ENCODE data around the gene RCAN2. TPM values are rescaled to one million over a fixed set of nuclear protein-coding genes. Genes with fewer than 3 reads are reported as not detected.

RCAN2 gene
- total RNA-seq, 1 experiment from 2014 or later: not detected

DNA sequence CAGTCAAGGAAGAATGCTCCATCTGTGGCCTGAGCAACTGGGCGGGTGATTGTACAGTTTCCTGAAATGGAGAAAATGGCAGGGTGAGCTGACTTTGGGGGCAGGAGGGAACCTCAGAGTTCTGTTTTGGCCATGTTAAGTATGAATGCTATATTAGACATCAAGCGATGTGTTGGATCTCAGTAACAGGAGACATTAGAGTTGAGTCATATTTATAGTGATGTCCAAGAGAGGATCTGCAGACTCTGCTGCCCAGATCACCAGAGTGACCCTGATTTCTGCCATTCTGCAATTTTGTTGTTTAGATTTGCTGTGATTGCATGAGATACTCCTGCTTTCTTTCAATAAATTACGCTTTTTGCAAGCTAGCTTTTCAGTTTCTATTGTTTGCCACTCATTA is 189.1 kb downstream of the RCAN2 start:
- CTCF ChIA-PET: no interaction called here
- intact Hi-C loops (cut with micrococcal nuclease; ENCODE audit: unreplicated experiment): no loop called here

GRCh38 chr6:46299253-46299652 is 192.0 kb downstream of the RCAN2 start:
- intact Hi-C loops (cut with micrococcal nuclease; ENCODE audit: unreplicated experiment): no loop called here
- no peak overlapping the region for H3K4me3 Mint-ChIP-seq (ENCODE audit: unreplicated experiment)
- H3K36me3 Mint-ChIP-seq (ENCODE audit: insufficient read depth, unreplicated experiment): no peaks in the 10 kb centered on the region
- DNase-seq: no peak
- TF ChIP-seq, protein P1, sequence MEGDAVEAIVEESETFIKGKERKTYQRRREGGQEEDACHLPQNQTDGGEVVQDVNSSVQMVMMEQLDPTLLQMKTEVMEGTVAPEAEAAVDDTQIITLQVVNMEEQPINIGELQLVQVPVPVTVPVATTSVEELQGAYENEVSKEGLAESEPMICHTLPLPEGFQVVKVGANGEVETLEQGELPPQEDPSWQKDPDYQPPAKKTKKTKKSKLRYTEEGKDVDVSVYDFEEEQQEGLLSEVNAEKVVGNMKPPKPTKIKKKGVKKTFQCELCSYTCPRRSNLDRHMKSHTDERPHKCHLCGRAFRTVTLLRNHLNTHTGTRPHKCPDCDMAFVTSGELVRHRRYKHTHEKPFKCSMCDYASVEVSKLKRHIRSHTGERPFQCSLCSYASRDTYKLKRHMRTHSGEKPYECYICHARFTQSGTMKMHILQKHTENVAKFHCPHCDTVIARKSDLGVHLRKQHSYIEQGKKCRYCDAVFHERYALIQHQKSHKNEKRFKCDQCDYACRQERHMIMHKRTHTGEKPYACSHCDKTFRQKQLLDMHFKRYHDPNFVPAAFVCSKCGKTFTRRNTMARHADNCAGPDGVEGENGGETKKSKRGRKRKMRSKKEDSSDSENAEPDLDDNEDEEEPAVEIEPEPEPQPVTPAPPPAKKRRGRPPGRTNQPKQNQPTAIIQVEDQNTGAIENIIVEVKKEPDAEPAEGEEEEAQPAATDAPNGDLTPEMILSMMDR (IDR thresholded peaks at IDR 0.05; ENCODE audit: insufficient read depth in 1 of 2, low read depth in 1 of 2, low read length in 1 of 2, severe bottlenecking in 1 of 2, unreplicated experiment in 1 of 2): no peak
- H3K4me1 Mint-ChIP-seq (ENCODE audit: low read depth, unreplicated experiment): no peaks in the 10 kb centered on the region
- ChIA-PET CTCF (no interaction called here), POLR2A (no interaction called here)
- H3K27me3 ChIP-seq (replicated peaks; ENCODE audit: control insufficient read depth, insufficient read depth, low read length): no peaks in the 10 kb centered on the region
- H3K36me3 ChIP-seq (ENCODE audit: control insufficient read depth, insufficient read depth, low read length): no peaks in the 10 kb centered on the region
- no peak overlapping the region for H3K4me3 ChIP-seq (ENCODE audit: low read depth, low read length)
- H3K27me3 Mint-ChIP-seq (ENCODE audit: insufficient read depth, unreplicated experiment): peaks cover 17% of the 10 kb centered on the region
- no TSS peak for BruUV-seq (replicated peaks)
- H3K9me3 Mint-ChIP-seq (ENCODE audit: unreplicated experiment): no peaks in the 10 kb centered on the region
- no peak overlapping the region for H3K27ac Mint-ChIP-seq (ENCODE audit: unreplicated experiment)
- no peaks in the 10 kb centered on the region for H3K9me3 ChIP-seq
- H3K4me1 ChIP-seq: no peaks in the 10 kb centered on the region

More for the DNA sequence above, 189.1 kb downstream of the RCAN2 start:
- no peaks in the 10 kb centered on the region for H3K9me3 ChIP-seq
- no TSS peak for BruUV-seq (replicated peaks)
- no peaks in the 10 kb centered on the region for H3K27me3 ChIP-seq (replicated peaks; ENCODE audit: control insufficient read depth, insufficient read depth, low read length)
- no peak overlapping the region for H3K4me3 Mint-ChIP-seq (ENCODE audit: unreplicated experiment)
- no peak overlapping the region for H3K27ac Mint-ChIP-seq (ENCODE audit: unreplicated experiment)
- no peak for DNase-seq
- no peak overlapping the region for H3K4me3 ChIP-seq (ENCODE audit: low read depth, low read length)
- TF ChIP-seq, protein P1 (IDR thresholded peaks at IDR 0.05; ENCODE audit: insufficient read depth in 1 of 2, low read depth in 1 of 2, low read length in 1 of 2, severe bottlenecking in 1 of 2, unreplicated experiment in 1 of 2): no peak
- H3K36me3 Mint-ChIP-seq (ENCODE audit: insufficient read depth, unreplicated experiment): no peaks in the 10 kb centered on the region
- H3K27me3 Mint-ChIP-seq (ENCODE audit: insufficient read depth, unreplicated experiment): peaks cover 10% of the 10 kb centered on the region
- H3K4me1 Mint-ChIP-seq (ENCODE audit: low read depth, unreplicated experiment): no peaks in the 10 kb centered on the region
- no peaks in the 10 kb centered on the region for H3K9me3 Mint-ChIP-seq (ENCODE audit: unreplicated experiment)
- H3K36me3 ChIP-seq (ENCODE audit: control insufficient read depth, insufficient read depth, low read length): no peaks in the 10 kb centered on the region
- POLR2A ChIA-PET: no interaction called here
- H3K4me1 ChIP-seq: no peaks in the 10 kb centered on the region

DNA sequence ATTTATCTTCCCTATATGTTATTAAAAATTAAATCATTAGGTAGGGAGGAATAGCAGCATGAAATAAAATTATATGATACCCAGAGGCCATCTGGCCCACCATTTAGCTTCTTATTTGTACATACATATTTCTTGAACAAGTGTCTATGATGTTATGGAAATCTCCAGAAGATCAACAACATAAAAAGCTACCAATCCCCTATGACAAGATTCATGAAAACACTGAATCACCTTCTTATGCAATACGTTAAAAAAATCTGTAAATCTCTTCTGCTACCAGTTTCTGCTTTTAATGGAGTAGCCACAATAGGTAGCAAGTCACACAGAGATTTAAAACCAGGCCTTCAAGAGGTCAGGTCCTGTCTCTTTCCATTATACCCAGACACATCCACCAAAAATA is 194.7 kb downstream of the RCAN2 start:
- Mint-ChIP-seq H3K27ac (ENCODE audit: unreplicated experiment) (no peak overlapping the region), H3K4me3 (ENCODE audit: unreplicated experiment) (no peak overlapping the region), H3K4me1 (ENCODE audit: low read depth, unreplicated experiment) (no peaks in the 10 kb centered on the region), H3K27me3 (ENCODE audit: insufficient read depth, unreplicated experiment) (peaks cover 11% of the 10 kb centered on the region), H3K36me3 (ENCODE audit: insufficient read depth, unreplicated experiment) (no peaks in the 10 kb centered on the region), H3K9me3 (ENCODE audit: unreplicated experiment) (no peaks in the 10 kb centered on the region)
- DNase-seq: no peak
- intact Hi-C loops (cut with micrococcal nuclease; ENCODE audit: unreplicated experiment): no loop called here
- Histone ChIP-seq H3K4me1 (no peaks in the 10 kb centered on the region), H3K9me3 (no peaks in the 10 kb centered on the region), H3K27me3 (replicated peaks; ENCODE audit: control insufficient read depth, insufficient read depth, low read length) (no peaks in the 10 kb centered on the region), H3K36me3 (ENCODE audit: control insufficient read depth, insufficient read depth, low read length) (no peaks in the 10 kb centered on the region), H3K4me3 (ENCODE audit: low read depth, low read length) (no peak overlapping the region)
- BruUV-seq (replicated peaks): no TSS peak
- ChIA-PET CTCF (no interaction called here), POLR2A (no interaction called here)
- TF ChIP-seq, protein P1 (IDR thresholded peaks at IDR 0.05; ENCODE audit: insufficient read depth in 1 of 2, low read depth in 1 of 2, low read length in 1 of 2, severe bottlenecking in 1 of 2, unreplicated experiment in 1 of 2): no peak

Measured in Caco-2 (cell line).